ENCODE measurements around the gene SCN4A.

The SCN4A gene

DNA sequence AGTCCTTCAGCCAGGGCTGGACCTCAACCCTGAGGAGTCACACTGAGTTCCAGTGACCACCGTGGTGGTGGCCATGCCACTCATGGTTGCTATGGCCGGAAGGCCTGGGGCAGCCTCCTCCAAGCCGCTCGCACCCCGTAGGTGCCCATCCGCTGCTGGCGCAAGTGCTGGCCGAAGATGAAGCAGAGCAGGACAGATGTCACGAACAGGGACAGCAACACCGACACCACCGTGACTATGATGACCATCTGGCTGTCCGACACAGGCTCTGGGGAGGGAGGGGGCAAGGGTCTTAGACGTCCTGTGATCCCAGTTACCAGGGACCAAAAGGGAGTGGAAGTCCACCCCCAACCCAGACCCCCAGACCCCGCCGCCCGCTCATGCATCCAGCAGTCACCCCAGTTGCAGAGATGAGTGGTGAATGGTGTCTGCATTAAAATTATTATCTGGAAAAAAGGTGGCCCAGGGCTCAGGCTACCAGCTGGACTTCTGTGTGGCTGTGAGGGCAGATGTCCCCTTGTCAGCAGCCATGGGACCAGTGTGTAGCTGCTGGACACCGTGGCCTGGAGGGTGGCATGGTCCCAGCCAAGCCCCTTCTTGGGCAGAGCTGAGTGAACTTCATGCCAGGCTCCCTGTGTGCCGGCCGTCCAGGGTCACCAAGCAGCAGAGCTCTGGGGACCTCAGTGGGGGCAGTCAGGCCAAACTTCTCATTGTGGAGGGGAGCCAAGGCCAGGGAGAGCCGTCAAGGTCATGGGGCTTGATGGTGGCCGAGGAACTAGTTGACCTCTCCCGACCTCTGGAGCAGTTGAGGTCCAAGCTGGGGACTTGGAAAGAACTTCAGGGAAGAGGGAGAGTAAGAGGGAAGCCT is 30.2 kb upstream of the SCN4A start:
- in situ Hi-C loops (cut with MboI; ENCODE audit: low pct_unique_long_range_greater_than_20kb, low sequenced_read_pairs, unreplicated experiment): no loop called here
- TF ChIP-seq, protein P1, sequence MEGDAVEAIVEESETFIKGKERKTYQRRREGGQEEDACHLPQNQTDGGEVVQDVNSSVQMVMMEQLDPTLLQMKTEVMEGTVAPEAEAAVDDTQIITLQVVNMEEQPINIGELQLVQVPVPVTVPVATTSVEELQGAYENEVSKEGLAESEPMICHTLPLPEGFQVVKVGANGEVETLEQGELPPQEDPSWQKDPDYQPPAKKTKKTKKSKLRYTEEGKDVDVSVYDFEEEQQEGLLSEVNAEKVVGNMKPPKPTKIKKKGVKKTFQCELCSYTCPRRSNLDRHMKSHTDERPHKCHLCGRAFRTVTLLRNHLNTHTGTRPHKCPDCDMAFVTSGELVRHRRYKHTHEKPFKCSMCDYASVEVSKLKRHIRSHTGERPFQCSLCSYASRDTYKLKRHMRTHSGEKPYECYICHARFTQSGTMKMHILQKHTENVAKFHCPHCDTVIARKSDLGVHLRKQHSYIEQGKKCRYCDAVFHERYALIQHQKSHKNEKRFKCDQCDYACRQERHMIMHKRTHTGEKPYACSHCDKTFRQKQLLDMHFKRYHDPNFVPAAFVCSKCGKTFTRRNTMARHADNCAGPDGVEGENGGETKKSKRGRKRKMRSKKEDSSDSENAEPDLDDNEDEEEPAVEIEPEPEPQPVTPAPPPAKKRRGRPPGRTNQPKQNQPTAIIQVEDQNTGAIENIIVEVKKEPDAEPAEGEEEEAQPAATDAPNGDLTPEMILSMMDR (IDR thresholded peaks at IDR 0.05; ENCODE audit: extremely low read depth, insufficient read depth, missing control alignments): no peak
- DNase-seq (ENCODE audit: low spot score): no peak

DNA sequence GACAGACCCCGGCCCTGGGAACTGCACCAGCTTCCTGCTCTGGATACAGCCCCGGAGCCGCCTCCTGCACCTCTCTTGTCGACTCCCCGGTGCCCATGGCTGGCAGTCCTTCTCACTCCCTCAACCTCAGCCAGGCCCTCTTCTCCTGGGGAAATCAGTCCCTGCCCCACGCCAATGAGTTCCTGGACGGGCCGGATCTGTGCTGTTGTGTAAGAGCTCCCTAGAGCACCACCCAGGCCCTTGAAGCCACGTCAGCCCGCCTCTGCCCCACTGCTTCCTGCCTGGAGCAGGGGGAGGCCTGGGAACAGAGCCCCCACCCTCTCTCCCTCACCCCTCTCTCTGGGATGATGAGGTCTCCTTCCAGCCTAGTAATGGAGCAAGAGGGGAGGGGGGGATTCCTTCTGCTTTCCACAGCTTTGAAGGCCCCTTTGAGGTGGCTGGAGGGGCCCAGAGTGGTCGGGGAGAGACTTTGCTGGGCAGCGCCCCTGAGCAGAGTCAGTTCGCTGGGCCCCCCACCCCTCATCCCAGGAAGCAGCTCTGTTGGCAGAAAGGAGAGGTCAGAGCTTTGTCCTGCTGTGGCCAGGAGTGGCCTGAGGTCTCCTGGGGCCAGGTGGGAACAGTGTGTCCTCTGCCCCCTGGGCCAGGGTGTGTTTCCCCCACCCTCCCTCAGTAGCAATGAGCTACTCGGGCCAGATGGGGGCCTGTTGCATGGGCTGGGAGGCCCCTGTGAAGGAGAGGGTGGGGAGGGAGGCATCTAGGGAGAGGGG is 29.2 kb upstream of the SCN4A start:
- TF ChIP-seq, protein P1 (IDR thresholded peaks at IDR 0.05; ENCODE audit: extremely low read depth, insufficient read depth, missing control alignments): no peak
- no peak for DNase-seq (ENCODE audit: low spot score)
- in situ Hi-C loops (cut with MboI; ENCODE audit: low pct_unique_long_range_greater_than_20kb, low sequenced_read_pairs, unreplicated experiment): no loop called here

DNA sequence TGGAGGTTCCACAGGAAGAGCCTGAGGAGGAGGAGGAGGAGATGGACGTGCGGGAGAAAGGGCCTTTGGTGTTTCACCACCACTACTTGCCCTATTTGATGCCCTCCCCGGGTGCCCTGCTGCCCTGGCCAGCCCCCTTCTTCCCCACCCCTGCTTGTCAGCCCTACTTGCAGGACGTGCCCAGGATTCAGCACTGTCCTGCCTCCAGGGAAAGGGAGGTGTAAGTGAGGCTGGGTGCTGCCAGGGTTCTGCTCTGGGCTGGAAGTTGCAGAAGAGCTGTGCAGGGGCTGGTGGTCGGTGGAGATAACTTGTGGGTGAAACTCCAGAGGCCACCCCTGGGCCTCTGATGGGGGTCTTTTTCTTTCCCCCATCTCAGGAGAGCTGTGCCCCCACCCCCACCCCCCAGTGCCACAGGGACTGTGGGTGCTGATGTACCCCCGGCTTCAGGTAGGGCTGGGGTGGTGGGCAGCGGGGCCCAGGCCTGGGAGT is 28.4 kb upstream of the SCN4A start:
- TF ChIP-seq, protein P1 (IDR thresholded peaks at IDR 0.05; ENCODE audit: extremely low read depth, insufficient read depth, missing control alignments): no peak
- no peak for DNase-seq (ENCODE audit: low spot score)
- in situ Hi-C loops (cut with MboI; ENCODE audit: low pct_unique_long_range_greater_than_20kb, low sequenced_read_pairs, unreplicated experiment): no loop called here

DNA sequence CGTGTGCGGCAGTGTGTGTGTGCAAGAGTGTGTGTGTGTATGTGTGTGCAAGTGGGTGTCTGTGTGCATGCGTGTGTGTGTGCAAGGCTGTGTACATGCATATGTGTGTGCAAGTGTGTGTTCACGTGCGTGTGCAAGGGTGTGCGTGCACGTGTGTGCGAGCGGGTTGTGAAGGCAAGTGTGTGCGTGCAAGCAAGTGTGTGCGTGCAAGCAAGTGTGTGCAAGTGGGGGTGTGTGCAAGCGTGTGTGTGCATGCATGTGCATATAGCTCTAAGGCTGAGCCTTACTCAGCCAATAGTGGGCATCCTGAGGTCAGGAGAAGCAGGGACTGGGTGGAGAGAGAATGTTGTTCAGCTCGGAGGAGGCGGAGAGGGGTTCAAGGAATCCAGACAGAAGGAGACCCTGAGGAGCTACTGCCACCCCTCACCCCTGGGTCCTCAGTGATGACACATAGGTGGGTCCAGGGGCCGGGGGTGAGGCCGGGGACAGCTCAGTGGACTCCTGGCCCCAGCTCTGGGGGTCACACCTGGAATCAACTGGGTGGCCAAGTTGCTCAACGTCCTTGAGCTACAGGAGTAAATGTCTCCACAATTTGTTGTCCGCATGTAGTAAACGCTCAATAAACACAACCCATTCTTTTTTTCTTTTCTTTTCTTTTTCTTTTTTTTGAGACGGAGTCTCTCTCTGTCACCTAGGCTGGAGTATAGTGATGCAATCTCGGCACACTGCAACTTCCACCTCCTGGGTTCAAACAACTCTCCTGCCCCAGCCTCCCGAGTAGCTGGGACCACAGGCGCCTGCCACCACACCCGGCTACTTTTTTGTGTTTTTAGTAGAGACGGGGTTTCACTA is 27.2 kb upstream of the SCN4A start:
- in situ Hi-C loops (cut with MboI; ENCODE audit: low pct_unique_long_range_greater_than_20kb, low sequenced_read_pairs, unreplicated experiment): no loop called here
- DNase-seq (ENCODE audit: low spot score): no peak
- TF ChIP-seq, protein P1 (IDR thresholded peaks at IDR 0.05; ENCODE audit: extremely low read depth, insufficient read depth, missing control alignments): no peak

DNA sequence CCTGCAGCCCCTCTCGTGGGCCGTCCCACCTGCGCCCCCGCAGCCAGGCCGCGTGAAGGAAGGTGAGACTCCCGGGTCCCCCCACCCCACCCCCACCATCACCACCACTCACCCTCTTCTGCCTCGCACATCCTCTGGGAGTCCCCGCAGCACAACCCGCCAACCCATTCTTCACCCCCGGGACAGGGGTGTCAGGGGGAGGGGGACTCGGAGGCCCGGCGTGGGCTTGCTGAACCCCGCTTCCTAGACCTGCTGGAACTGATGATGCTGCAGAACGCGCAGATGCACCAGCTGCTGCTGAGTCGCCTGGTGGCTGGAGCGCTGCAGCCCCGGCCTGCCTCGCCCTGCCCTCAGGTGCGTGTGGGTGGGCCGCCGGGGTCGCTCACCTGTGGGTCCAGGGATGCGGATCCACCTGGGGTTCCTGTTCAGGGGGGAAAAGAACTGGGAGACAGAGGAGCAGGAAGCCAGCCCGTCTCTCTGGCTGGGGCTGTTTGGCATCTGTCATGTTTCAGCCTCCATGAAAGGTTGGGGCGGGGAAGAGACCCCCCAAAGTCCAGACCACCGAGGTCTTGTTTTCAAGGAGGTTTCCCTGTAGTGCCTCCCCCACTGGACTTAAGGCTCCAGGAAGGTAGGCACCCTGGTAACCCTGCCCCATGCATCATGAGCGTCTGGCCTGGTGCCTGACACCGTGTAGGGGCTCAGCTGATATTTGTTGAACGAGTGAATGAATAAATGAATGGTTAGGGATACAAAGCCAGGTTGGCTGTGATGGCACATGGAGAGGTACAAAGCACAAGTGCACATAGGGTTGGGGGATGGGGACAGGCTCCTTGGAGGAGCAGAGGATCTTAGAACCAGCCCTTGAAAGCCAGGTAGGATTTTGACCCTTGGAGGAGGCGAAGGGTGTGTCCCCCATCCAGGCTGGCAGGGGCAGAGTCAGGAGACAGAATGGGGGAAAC is 26.3 kb upstream of the SCN4A start:
- no peak for DNase-seq (ENCODE audit: low spot score)
- in situ Hi-C loops (cut with MboI; ENCODE audit: low pct_unique_long_range_greater_than_20kb, low sequenced_read_pairs, unreplicated experiment): no loop called here
- TF ChIP-seq, protein P1 (IDR thresholded peaks at IDR 0.05; ENCODE audit: extremely low read depth, insufficient read depth, missing control alignments): no peak

Data from GM13977 (cell line).